ENCODE data around the gene TRA2B.

Gene TRA2B

GRCh38 chr3:185937689-185938374, at the start of gene TRA2B:
TRA2B (minus strand) TSS chr3:185938014; CDS start chr3:185937860, 154 bp downstream.
- peak; percentile 96 for DNase-seq

GRCh38 chr3:185986198-185986777, 48.5 kb upstream of the TRA2B start:
- DNase-seq: no peak

- no peak for DNase-seq
Measured at GRCh38 chr3:185984203-185984602, 46.4 kb upstream of the TRA2B start.

GRCh38 chr3:185983495-185984141, 45.8 kb upstream of the TRA2B start:
- DNase-seq: peak; percentile 62

GRCh38 chr3:185982632-185983031, 44.8 kb upstream of the TRA2B start:
- DNase-seq: no peak

GRCh38 chr3:185981621-185982020, 43.8 kb upstream of the TRA2B start:
- no peak for DNase-seq

GRCh38 chr3:185979721-185980121, 41.9 kb upstream of the TRA2B start:
- no peak for DNase-seq

GRCh38 chr3:185978516-185978915, 40.7 kb upstream of the TRA2B start:
- no peak for DNase-seq

- DNase-seq: no peak
Measured at GRCh38 chr3:185977679-185978040, 39.8 kb upstream of the TRA2B start.

- DNase-seq: no peak
Measured at GRCh38 chr3:185976977-185977678, 39.3 kb upstream of the TRA2B start.

- DNase-seq: no peak
Measured at GRCh38 chr3:185976100-185976499, 38.3 kb upstream of the TRA2B start.

- no peak for DNase-seq
Measured at GRCh38 chr3:185971579-185971978, 33.8 kb upstream of the TRA2B start.

GRCh38 chr3:185968168-185968567, 30.4 kb upstream of the TRA2B start:
- no peak for DNase-seq

GRCh38 chr3:185966655-185967054, 28.8 kb upstream of the TRA2B start:
- no peak for DNase-seq

GRCh38 chr3:185965496-185965895, 27.7 kb upstream of the TRA2B start:
- DNase-seq: no peak

GRCh38 chr3:185961675-185962232, 23.9 kb upstream of the TRA2B start:
- no peak for DNase-seq

- DNase-seq: no peak
Measured at GRCh38 chr3:185960522-185961288, 22.9 kb upstream of the TRA2B start.

- peak; percentile 20 for DNase-seq
Measured at GRCh38 chr3:185959609-185960521, 22.1 kb upstream of the TRA2B start.

GRCh38 chr3:185958626-185959025, 20.8 kb upstream of the TRA2B start:
- no peak for DNase-seq

GRCh38 chr3:185956244-185956643, 18.4 kb upstream of the TRA2B start:
- DNase-seq: no peak

- no peak for DNase-seq
Measured at GRCh38 chr3:185954366-185954723, 16.5 kb upstream of the TRA2B start.

- no peak for DNase-seq
Measured at GRCh38 chr3:185950728-185951127, 12.9 kb upstream of the TRA2B start.

All from DMS79 treated with DMSO at 0.1 percent for 48 hours (cell line).